DMS153 treated with DMSO at 0.1 percent for 48 hours (cell line): ENCODE data around the gene SLC35C1.
"Not testable (repeated sequence)": the region's sequence is repeated elsewhere in the genome, so short reads cannot be mapped to it uniquely, and the experiment has no call there.

Experiments used
- DNase-seq: peaks from one replicate; lab custom pipeline; 2025; ENCODE audit not compliant: unreplicated experiment; lab: John Stamatoyannopoulos, UW

SLC35C1 gene

DNA sequence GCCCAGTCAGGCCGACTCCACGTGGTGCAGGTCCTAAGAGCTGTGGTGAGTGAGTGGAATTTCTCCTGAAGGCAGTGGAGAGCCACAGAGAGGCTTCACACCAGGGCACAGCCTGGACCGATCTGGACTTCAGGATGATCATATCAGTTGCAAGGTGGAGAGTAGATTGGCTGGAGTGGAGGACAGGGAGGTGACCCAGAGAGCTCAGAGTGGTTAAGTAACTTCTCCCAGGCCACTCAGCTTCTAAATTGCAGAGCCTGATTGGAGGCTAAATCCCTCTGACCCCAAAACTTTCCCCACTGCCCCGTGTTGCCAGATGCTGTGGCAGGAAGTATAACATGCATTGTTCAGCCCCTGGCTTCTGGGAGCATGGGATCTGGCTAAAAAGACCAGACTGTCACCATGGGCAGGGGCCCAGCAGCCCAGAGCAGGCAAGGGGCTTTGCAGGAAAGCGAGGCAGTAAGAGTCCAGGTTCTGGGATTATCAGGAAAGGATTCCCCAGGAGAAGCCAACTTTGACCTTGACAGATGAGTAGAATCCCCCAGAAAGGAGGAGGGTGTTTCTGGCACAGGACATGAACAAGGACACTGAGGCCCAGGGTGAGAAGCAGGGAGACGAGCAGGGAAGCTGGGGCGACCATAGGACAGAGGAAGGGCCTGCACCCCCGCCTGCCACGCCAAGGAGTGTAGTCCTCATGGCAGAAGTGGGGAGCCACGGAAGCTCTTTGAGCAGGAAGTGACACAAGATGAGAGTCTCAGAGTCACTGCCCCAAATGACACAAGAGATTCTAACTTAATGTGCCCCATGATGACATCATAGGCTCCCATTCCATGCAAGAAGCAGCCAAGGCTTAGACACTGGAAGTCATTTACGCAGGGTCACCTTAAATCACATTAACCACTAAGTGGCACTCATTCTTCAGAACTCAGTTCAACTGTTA is 4.8 kb downstream of the SLC35C1 start:
- no peak for DNase-seq

DNA sequence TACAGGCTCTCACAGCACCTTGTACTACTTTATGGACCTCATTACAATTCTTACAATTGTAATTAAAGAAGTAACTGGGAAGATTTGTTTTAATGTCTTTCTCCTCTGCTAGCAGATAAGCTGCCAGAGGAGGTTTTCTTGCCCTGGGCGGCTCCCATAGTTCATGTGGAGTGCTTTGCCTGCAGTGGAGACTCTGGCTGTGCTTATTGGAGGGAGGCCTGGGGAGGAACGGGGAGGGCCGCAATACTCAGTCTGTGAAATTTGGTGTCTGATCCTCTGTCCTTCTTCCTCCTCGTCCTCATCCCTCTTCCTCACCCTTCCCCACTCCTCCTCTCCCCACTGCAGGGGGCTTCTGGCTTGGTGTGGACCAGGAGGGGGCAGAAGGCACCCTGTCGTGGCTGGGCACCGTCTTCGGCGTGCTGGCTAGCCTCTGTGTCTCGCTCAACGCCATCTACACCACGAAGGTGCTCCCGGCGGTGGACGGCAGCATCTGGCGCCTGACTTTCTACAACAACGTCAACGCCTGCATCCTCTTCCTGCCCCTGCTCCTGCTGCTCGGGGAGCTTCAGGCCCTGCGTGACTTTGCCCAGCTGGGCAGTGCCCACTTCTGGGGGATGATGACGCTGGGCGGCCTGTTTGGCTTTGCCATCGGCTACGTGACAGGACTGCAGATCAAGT is 5.6 kb downstream of the SLC35C1 start:
- DNase-seq: no peak

DNA sequence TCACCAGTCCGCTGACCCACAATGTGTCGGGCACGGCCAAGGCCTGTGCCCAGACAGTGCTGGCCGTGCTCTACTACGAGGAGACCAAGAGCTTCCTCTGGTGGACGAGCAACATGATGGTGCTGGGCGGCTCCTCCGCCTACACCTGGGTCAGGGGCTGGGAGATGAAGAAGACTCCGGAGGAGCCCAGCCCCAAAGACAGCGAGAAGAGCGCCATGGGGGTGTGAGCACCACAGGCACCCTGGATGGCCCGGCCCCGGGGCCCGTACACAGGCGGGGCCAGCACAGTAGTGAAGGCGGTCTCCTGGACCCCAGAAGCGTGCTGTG is 6.1 kb downstream of the SLC35C1 start:
- no peak for DNase-seq

DNA sequence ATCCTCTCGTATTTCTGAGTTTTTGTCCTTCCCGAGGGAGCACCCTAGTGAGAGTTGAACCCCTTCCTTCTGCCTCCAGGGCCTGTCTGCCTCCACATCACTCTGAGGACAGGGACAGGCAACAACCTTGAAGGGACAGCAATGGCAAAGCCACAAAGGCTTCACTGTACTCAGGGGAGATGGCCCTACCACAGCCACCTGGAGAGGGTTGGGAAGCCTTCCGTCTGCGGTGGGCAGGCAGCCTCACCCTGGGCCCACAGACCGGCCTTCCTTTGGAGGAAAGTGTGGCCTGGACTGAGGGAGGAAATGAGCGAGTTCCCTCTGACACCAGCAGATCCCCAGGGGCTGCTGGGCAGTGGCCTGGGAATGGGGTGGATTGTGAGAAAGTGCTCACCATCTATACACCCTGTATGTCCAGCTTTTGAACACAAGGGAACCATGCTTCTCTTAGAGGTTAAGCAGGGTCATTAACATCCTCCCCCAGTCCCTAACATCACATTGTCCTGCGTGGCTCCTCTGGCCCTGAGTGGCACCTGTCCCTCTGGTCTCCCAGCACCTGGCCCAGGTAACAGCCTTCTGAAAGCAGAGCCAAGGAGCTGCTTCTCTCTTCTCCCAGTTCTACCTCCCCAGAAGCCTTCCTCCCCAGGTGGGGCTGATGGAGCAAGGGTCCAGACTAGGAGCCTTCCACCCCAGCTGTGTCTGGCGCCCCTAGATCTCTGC is 6.8 kb downstream of the SLC35C1 start:
- no peak for DNase-seq

DNA sequence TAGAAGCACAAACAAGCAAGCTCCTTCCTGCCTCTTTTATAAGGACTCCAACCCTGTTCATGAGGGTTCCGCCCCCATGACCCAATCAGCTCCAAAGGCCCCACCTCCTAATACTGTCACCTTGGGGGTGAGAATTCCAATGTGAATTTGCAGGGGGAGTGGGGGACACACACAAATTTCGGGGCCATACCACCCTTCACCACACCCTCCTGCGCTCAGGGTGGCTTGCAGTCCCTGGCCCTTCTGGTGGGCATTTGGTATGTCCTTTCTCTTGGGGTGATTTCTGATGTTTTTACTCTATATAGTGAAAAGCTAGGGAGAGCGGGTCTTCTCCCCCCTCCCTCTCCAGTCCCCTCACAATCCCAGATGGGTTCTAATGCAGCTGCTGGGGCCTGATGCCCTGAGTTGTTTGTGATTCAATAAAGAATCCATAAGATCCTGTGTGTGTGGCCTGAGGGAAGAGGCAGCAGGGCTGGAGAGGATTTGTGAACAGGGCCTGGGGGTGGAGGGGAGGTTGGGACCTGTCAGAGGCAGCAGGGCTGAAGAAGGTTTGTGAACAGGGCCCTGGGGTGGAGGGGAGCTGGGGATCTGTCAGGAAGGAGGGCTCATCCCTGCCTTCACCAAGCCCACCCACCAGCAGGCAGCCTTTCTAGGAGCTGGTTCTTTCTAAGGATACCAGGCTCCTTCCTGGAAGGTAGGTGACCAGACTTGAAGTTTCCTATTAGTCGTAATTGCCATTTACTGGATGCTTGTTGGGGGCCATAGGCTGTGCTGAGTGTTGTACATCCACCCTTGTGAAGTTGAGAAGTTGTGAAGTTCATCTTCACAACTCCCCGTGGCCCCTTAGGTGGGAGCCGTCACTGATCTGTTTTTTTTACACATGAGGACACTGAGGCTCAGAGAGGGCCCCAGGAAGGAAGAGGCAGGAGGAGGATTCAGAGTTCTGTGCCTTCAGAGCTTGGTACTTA is 7.9 kb downstream of the SLC35C1 start:
- no peak for DNase-seq

DNA sequence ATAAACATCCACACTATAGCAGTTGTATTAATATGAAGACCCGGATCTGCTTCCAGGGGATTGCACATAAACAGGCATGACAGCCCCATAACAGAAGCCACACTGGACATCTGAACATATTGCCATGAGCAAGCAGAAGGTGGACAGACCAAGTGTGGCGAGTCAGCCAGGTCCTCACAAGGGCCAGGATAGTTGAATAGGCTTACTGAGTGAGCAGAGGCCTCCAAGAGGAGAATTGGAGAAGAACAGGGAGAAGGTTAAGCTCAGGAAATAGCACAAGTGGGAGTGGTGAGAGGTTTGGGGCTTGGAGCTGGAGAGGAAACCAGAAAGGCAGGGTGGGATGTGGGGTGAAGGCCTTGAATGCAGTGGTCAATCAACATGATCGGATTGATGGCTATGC is 10.8 kb downstream of the SLC35C1 start:
- no peak for DNase-seq

DNA sequence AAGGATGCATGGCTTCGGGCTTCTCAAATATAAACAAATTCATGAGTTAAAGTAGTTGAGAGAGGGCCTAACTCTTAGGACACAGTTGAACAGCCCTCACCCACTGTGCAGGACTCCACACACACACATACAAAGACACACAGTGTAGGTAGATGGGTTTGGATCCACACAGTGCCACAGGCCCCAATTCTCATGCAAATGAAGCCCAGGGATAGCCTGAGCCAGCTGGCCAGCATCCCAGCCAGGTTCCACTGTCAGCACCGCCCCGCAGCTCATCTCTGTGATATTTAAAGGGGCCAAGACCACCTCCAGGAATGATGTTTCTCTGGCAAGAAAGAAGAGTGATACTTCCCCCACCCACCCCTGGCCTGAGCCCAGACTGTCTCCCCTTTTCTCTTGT is 11.7 kb downstream of the SLC35C1 start:
- no peak for DNase-seq

DNA sequence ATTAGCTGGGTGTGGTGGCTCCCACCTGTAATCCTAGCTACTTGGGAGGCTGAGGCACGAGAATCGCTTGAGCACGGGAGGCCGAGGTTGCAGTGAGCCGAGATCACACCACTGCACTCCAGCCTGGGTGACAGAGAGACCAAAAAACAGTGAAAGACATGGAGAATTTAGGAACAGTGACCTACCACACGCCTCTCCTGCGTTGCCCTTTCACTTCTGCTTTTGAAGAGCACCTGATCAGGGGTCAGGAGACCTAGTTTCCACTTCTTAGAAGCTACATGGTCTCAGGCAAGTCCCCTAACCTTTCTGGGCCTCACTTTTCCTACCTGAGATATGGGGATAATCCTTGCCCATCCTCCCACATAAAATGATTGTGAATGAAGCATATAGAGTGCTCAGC is 12.2 kb downstream of the SLC35C1 start:
- DNase-seq: no peak

DNA sequence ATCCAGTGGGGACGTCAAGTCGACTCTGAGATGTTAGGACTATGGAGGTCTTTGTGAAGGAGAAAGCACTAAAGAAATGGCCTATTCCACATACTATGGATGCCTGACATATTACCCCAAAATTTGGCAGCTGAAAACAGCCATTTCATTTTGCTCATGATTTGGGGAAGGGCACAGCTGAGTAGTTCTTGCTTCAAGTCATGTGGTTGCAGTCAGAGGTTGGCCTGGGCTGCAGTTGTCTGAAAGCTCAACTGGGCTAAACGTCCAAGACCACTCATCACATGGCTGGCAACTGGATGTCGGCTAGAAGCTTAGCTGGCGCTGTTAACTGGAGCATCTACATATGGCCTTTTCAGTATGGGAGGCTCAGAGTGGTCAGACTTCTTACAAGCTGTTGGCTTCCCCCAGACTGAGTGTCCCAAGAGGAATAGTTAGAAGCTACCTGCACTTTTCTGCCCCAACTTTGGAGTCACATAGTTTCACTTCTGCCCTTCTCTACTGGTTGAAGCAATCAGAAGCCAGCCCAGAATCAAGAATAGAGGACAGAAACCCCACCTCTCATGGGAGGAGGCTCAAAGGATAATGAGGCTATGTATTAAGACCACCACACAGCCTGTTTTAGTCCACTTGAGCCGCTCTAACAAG is 14.1 kb downstream of the SLC35C1 start:
- no peak for DNase-seq

DNA sequence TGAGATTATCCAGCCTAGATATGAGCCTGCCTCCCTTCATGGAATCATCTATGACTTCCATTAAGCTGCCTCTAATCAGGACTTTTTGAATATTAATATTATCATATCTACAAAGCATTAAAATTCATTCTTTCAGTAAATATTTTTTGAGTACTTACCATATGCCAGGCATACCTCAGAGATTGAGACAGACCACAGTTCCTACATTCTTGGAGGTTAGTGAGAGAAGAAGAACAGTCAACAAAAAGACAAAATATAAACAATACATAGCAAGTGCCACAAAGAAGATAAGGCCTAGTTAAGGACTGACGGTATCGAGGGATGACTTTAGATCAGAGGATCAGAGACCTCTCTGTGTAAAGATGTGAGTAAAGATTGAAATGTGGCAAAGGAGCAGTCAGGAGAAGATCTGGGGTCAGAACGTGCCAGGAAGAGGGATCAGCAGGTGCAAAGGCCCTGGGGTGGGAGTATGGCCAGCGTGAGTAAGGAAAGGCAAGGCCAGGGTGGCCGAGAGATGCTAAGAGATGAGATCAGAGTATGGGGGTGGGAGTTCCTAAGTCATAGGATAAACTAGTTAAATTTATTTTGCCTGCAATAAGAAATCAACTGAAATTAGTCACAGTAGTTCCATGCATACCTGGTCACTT is 15.4 kb downstream of the SLC35C1 start:
- no peak for DNase-seq

DNA sequence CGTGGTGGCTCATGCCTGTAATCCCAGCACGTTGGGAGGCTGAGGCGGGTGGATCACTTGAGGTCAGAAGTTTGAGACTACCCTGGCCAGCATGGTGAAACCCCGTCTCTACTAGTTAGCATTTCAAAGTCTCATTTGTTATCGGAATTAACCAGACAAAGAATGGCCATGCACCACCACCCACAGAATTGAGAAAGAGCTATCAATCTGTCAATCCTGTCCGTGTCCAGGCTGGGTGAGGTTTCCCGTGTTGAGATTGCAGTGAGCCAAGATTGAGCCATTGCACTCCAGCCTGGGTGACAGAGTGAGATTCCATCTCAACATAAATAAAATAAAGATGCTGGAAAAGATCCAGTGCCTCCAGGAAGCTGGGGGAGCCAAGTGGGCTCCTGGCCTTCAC is 21.5 kb downstream of the SLC35C1 start:
- DNase-seq: not testable (repeated sequence)

DNA sequence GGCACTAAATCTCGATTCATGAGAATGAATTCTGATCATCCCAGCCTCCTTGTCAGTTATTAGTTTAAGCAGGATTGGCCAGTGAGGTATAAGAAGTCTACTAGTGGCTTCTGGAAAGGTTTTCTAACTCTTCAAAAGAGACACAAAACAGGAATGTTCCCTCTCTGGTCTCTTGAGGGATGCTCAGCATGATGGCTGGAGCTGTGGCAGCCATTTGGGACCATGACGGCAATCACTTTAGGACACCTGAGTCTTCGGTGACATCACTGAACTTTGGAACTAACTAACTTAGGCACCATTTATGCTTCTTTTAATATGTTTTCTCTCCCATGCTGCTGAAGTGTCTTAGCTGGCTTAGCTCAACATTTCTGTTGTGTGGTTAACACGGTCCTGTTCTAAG is 22.2 kb downstream of the SLC35C1 start:
- DNase-seq: no peak

DNA sequence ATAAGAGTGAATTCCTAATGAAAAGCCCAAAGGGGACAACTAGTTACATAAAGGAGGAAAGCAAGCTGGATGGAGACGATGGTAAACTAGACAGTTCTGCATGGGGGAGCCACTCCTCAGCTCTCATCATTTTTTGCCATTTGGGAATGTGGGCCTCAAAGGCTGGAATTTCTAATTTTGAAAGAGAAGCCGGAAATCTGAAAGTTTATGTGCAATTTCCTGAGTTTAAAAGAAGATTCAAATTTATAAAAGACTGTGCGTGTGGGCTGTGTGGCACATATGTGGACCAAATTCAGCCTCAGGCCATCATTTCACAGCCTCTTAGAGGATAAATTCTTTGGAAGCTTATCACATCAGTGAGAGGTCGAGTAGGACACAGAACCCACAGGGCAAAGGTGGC is 24.0 kb downstream of the SLC35C1 start:
- no peak for DNase-seq

DNA sequence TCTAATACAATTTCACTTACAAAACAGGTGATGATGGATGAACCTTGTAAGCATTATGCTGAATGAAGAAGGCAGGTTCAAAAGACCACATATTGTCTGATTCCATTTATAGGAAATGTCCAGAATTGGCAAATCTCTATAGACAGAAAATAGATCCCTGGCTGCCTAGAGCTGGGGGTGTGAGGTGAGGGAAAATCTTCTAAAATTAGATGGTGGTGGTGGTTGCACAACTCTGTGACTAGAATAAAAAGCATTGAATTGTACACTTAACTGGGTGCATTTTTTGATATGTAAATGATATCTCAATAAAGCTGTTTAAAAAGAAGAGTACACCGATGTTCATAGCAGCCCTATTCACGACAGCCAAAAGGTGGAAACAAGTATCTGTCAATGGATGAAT is 25.6 kb downstream of the SLC35C1 start:
- no peak for DNase-seq

DNA sequence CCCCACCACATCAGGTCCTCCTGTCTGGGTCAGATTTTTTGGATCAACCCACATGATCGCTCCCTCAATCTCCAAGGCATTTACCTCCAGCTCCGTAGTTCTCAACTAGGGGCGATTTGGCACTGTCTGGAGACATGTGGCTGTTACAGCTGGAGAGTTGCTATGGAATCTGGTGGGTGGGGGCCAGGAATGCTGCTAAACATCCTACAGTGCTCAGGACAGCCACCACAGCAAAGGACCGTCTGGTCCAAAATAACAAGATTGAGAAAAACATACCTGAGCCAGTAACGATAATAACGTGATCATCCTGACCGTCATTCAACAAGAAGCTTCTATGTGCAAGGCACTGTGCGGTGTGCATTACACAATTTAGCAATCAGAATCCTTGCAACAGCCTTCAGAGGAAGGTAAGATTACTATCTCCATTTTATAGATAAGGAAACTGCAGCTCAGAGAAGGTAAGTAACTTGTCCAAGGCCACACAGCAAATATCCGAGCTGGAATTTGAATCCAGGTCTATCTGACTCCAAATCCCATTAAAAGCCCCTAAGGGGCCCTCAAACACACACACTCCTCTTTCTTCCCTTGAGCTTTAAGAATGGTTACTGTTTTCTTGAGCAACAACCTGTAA is 28.0 kb downstream of the SLC35C1 start:
- DNase-seq: no peak

DNA sequence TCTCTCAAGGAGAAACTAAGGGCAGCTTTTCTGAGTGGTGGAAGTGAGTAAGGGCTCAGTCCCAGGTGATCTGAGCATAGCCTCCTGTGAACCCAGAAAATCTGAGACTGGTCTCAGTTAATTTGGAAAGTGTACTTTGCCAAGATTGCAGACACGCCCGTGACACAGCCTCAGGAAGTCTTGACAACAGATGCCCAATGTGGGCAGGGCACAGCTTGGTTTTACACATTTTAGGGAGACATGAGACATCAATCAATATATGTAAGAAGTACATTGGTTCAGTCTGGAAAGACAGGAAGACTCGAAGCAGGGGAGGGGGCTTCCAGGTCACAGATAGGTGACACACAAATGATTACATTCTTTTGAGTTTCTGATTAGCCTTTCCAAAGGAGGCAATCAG is 28.8 kb downstream of the SLC35C1 start:
- DNase-seq: no peak

DNA sequence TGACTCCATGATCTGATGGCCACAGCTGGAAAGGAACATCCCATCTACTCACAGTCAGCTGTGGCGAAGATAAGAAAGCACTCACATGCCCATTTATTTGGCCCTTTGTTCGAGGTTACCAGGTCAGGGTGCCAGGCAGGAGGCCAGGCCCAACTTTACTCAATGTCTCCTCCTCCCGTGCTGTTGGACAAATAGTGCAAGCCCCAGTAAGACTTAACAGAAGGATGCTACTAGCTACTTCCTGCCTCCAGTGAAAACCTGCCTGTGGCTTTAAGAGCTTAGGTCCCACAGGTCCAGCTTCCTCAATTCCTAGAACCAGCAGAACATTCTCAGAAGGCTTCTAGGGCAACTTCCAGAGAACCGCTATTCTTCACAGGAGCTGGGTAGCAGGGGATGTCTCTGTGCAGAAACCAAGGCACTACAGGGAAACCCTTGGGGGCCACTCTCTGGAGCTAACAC is 29.4 kb downstream of the SLC35C1 start:
- no peak for DNase-seq

DNA sequence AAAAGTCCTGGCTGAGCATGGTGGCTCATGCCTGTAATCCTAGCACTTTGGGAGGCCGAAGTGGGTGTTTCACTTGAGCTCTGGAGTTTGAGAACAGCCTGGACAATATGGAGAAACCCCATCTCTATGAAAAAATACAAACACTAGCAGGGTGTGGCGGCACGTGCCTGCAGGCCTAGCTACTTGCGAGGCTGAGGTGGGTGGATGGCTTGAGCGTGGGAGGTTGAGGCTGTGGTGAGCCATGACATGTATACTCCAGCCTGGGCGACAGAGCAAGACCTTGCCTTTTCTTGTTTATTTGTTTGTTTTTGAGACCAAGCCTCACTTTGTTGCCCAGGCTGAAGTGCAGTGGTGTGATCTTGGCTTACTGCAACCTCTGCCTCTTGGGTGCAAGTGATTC is 34.3 kb downstream of the SLC35C1 start:
- DNase-seq: no peak

DNA sequence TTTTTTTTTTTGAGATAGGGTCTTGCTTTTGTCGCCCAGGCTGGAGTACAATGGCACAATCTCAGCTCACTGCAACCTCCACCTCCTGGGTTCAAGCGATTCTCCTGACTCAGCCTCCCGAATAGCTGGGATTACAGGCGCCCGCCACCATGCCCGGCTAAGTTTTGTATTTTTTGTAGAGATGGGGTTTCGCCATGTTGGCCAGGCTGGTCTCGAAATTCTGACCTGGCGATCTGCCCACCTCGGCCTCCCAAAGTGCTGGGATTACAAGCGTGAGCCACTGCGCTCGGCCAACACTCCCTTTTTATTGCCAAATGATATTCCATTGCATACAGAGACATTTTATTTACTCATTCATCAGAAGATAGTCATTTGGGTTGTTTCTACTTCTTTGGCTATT is 35.3 kb downstream of the SLC35C1 start:
- not testable (repeated sequence) for DNase-seq
